Right lobe of liver (tissue), 6 donors: ENCODE data around the gene CST3. TPM values are rescaled to one million over a fixed set of nuclear protein-coding genes. Genes with fewer than 3 reads are reported as not detected.
"Not testable (repeated sequence)": the region's sequence is repeated elsewhere in the genome, so short reads cannot be mapped to it uniquely, and the experiment has no call there.

Experiments
- ATAC-seq, 4 donors: fragments of 200-7000 bp; cut with Tn5 transposase; one replicate each; pipeline ENCODE4 v1.9.1; 2020; ENCODE audit warnings: mild to moderate bottlenecking in 4 of 4, moderate library complexity in 4 of 4
- DNase-seq, 3 donors: peaks; one replicate each; pipeline ENCODE4 v3.0.0-alpha.2; 2020
- H3K27ac ChIP-seq, 3 donors: fragments of 200-600 bp; one replicate each; pipeline ENCODE4 v1.8.0; 2022
- H3K27me3 ChIP-seq, 2 donors: fragments of 200-600 bp; one replicate each; pipeline ENCODE4 v1.8.0; 2022
- H3K36me3 ChIP-seq, 4 donors: fragments of 200-600 bp; sonication (generic) in 1 of 4; one replicate each; pipeline versions ENCODE4 v1.5.1 to v1.8.0; 2017 to 2022; ENCODE audit warnings: control low read depth in 1 of 4
- H3K4me1 ChIP-seq, 4 donors: fragments of 200-600 bp; sonication (generic) in 1 of 4; one replicate each; pipeline versions ENCODE4 v1.5.1 to v1.8.0; 2017 to 2022; ENCODE audit warnings: control low read depth in 1 of 4
- H3K4me3 ChIP-seq, 3 donors: fragments of 200-600 bp; one replicate each; pipeline ENCODE4 v1.8.0; 2022
- H3K9me3 ChIP-seq, 4 donors: fragments of 200-600 bp; sonication (generic) in 1 of 4; one replicate each; pipeline versions ENCODE4 v1.5.1 to v1.8.0; 2017 to 2022; ENCODE audit warnings: control low read depth in 1 of 4
- CTCF ChIP-seq, 4 donors: fragments of 200-600 bp in 3 of 4; fragments of 450-650 bp in 1 of 4; IDR thresholded peaks; one replicate each; pipeline versions ENCODE4 v1.5.1 to v1.8.0; 2016 to 2022; ENCODE audit warnings: antibody characterized with exemption in 4 of 4, mild to moderate bottlenecking in 2 of 4
- POLR2A ChIP-seq: fragments of 450-650 bp; IDR thresholded peaks from one replicate; pipeline ENCODE4 v1.6.1; 2017; ENCODE audit warnings: antibody characterized with exemption, mild to moderate bottlenecking
- WGBS: methylation state at CpG from one replicate; pipeline ENCODE4 v1.1.6; 2018; ENCODE audit warnings: low coverage, low lambda C conversion rate; ENCODE audit not compliant: insufficient coverage; ENCODE audit errors: missing lambda C conversion rate; 5-methylcytosine and 5-hydroxymethylcytosine counted together
- intact Hi-C, 2 donors: fragments of 100-400 bp; cut with DNase I; formaldehyde crosslinking; loops; one replicate each; pipeline versions ENCODE4 v1.11.2 to v1.14.1; 2022
- total RNA-seq, 6 experiments: library from RNA; depleted of rRNA in 2 of 6; stranded (reverse); fragments of >200 nt in 2 of 6; fragmentation: NEBNext Ultra II Directional in 3 of 6; extraction: Animal tissue kit (Norgen Biotek cat#: 25700) in 3 of 6; gene quantifications; one replicate each; pipeline versions ENCODE4 v1.1.0 to v1.2.4, GENCODE V29; 2016 to 2023
- donor health status: DM: no; HTN: yes; CAD: no.
- donor health status: DM: no; HTN: no; CAD: no.
- donor health status: DM: no; HTN: no; CAD: no.
- donor health status: DM: no; HTN: yes; CAD: no.
- donor health status: DM: no; HTN: yes; CAD: no.

CST3 gene
- total RNA-seq, 6 experiments from 2014 or later = 504 to 1,394 (median 638) TPM

GRCh38 chr20:23664954-23665353 lies 27.2 kb upstream of the CST3 start:
- H3K9me3 ChIP-seq = no peaks in the 10 kb centered on the region
- TF ChIP-seq CTCF (IDR thresholded peaks at IDR 0.05) (no peak), POLR2A (no peak)
- H3K4me3 ChIP-seq = no peak overlapping the region
- no peaks in the 10 kb centered on the region for H3K27me3 ChIP-seq
- no peak for ATAC-seq
- WGBS = 93% methylated on average over 3 of the region's 3 CpGs
- peaks cover 0 to 3% (median 0%) of the 10 kb centered on the region in 4 donors for H3K4me1 ChIP-seq
- H3K36me3 ChIP-seq = no peaks in the 10 kb centered on the region
- intact Hi-C loops = no loop called here
- H3K27ac ChIP-seq = no peak overlapping the region
- DNase-seq = no peak

GRCh38 chr20:23664046-23664445 lies 26.3 kb upstream of the CST3 start:
- DNase-seq, H3K4me1 ChIP-seq, H3K27ac ChIP-seq, ATAC-seq, intact Hi-C loops, H3K9me3 ChIP-seq, H3K27me3 ChIP-seq, H3K36me3 ChIP-seq, H3K4me3 ChIP-seq: not testable (repeated sequence)
- WGBS = 70% methylated on average over 4 of the region's 4 CpGs

GRCh38 chr20:23663180-23663579 lies 25.4 kb upstream of the CST3 start:
- Histone ChIP-seq H3K9me3 (no peaks in the 10 kb centered on the region), H3K27me3 (no peaks in the 10 kb centered on the region), H3K4me3 (no peak overlapping the region), H3K27ac (no peak overlapping the region), H3K36me3 (no peaks in the 10 kb centered on the region), H3K4me1 (peaks cover 0 to 3% (median 0%) of the 10 kb centered on the region in 4 donors)
- intact Hi-C loops = no loop called here
- ATAC-seq = no peak
- DNase-seq = no peak
- TF ChIP-seq POLR2A (no peak), CTCF (IDR thresholded peaks at IDR 0.05) (no peak)
- WGBS = 71% methylated on average over 6 of the region's 6 CpGs

- WGBS = 100% methylated on average over 2 of the region's 9 CpGs
- TF ChIP-seq CTCF (IDR thresholded peaks at IDR 0.05) (no peak), POLR2A (no peak)
- Histone ChIP-seq H3K36me3 (no peaks in the 10 kb centered on the region), H3K27me3 (no peaks in the 10 kb centered on the region), H3K27ac (no peak overlapping the region), H3K4me3 (no peak overlapping the region), H3K9me3 (no peaks in the 10 kb centered on the region), H3K4me1 (peaks cover 0 to 3% (median 0%) of the 10 kb centered on the region in 4 donors)
- intact Hi-C loops = no loop called here
- ATAC-seq (no peak), DNase-seq (no peak)
These were observed 24.6 kb upstream of the CST3 start for GRCh38 chr20:23662276-23662870.

GRCh38 chr20:23661002-23661429 lies 23.3 kb upstream of the CST3 start:
- Histone ChIP-seq H3K4me1 (peaks cover 0 to 3% (median 0%) of the 10 kb centered on the region in 4 donors), H3K4me3 (no peak overlapping the region), H3K27ac (no peak overlapping the region), H3K36me3 (no peaks in the 10 kb centered on the region), H3K9me3 (no peaks in the 10 kb centered on the region), H3K27me3 (no peaks in the 10 kb centered on the region)
- ATAC-seq (no peak), DNase-seq (no peak)
- WGBS = 88% methylated on average over 6 of the region's 6 CpGs
- TF ChIP-seq CTCF (IDR thresholded peaks at IDR 0.05) = no peak
- no peak for TF ChIP-seq POLR2A
- intact Hi-C loops = no loop called here
